Left hindlimb (tissue), 1 donor: Measurements from ENCODE around the gene ARHGAP35.
"Not testable (repeated sequence)": the region's sequence is repeated elsewhere in the genome, so short reads cannot be mapped to it uniquely, and the experiment has no call there.

Experiments
- DNase-seq: peaks from one replicate; pipeline ENCODE4 v3.0.0-alpha.2; 2018

Gene ARHGAP35

GRCh38 chr19:46845959-46846459, 14.8 kb upstream of the ARHGAP35 start:
- DNase-seq, result no peak

- DNase-seq, result no peak
Measured at GRCh38 chr19:46847528-46847927, 13.3 kb upstream of the ARHGAP35 start.

- DNase-seq, result no peak
Measured at GRCh38 chr19:46848389-46848788, 12.4 kb upstream of the ARHGAP35 start.

- DNase-seq, result no peak
Measured at GRCh38 chr19:46849610-46850009, 11.2 kb upstream of the ARHGAP35 start.

- peak; percentile 99 for DNase-seq
Measured at GRCh38 chr19:46850228-46851203, 10.3 kb upstream of the ARHGAP35 start, which contains the start of gene AP2S1. Gene AP2S1 (minus strand): TSS chr19:46850846. CDS start chr19:46850766, 80 bp downstream.

GRCh38 chr19:46852830-46853229, 8.0 kb upstream of the ARHGAP35 start:
- DNase-seq, result no peak

GRCh38 chr19:46854698-46855097, 6.1 kb upstream of the ARHGAP35 start:
- not testable (repeated sequence) for DNase-seq

- DNase-seq, result peak; percentile 96
Measured at GRCh38 chr19:46856062-46857022, 4.5 kb upstream of the ARHGAP35 start.

GRCh38 chr19:46859637-46860124, 1.1 kb upstream of the ARHGAP35 start:
- DNase-seq, result no peak

GRCh38 chr19:46860125-46860845, 512 bp upstream of the ARHGAP35 start:
- peak; percentile 99 for DNase-seq

- peak; percentile 48 for DNase-seq
Measured at GRCh38 chr19:46861691-46862502, 1.1 kb downstream of the ARHGAP35 start.

GRCh38 chr19:46862503-46862834, 1.7 kb downstream of the ARHGAP35 start:
- DNase-seq, result no peak

GRCh38 chr19:46862974-46863632, 2.3 kb downstream of the ARHGAP35 start:
- DNase-seq, result no peak

- DNase-seq, result peak; percentile 70
Measured at GRCh38 chr19:46863818-46864629, 3.2 kb downstream of the ARHGAP35 start.

- DNase-seq, result no peak
Measured at GRCh38 chr19:46866407-46867136, 5.8 kb downstream of the ARHGAP35 start.

GRCh38 chr19:46867170-46867569, 6.4 kb downstream of the ARHGAP35 start:
- DNase-seq, result no peak

GRCh38 chr19:46868025-46868802, 7.4 kb downstream of the ARHGAP35 start:
- no peak for DNase-seq

GRCh38 chr19:46871173-46871572, 10.4 kb downstream of the ARHGAP35 start:
- not testable (repeated sequence) for DNase-seq
